ENCODE measurements around the gene ILF3. TPM values are rescaled to one million over a fixed set of nuclear protein-coding genes. Genes with fewer than 3 reads are reported as not detected.

Gene ILF3
- total and polyA plus RNA-seq, 2 donors (not counting 1 experiment from before 2014, with no cell fraction given) = 78.4 to 109 TPM

DNA sequence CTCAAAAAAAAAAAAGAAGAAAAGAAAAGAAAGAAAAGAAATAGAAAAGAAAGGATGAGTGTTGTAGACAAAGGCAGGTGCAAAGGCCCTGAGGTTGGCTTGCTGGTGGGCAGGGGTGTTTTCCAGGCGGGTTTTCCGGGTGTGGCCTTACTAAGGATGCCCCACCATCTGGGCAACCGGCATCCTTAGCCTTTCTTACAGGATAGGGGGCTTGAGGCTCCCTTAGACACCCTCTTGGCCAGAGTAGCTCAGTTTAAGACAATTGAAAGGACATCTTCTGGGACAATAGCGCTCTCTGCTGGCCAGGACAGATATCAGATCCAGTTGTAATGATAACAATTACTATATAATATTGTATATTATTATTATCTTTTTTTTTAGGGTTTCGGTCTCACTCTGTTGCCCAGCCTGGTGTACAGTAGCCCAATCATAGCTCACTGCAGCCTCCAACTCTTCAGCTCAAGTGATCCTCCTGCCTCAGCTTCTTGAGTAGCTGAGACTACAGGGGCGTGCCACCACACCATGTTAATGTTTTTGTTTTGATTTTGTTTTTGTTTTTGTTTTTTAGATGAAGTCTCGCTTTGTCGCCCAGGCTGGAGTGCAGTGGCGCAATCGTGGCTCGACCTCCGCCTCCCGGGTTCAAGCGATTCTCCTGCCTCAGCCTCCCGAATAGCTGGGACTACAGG lies 45.6 kb downstream of the ILF3 start:
- Histone ChIP-seq H2AFZ (ENCODE audit: low read length) (no peak overlapping the region), H4K20me1 (ENCODE audit: control insufficient read depth, extremely low read depth, insufficient read depth, low read length) (no peaks in the 10 kb centered on the region), H3K9ac (ENCODE audit: insufficient read depth, low read length) (no peak overlapping the region), H3K4me1 (ENCODE audit: control insufficient read depth, extremely low read depth, insufficient read depth, low read length) (peaks cover 2% of the 10 kb centered on the region), H3K4me2 (ENCODE audit: extremely low read depth, insufficient read depth, low read length) (peak overlapping the region; percentile 59), H3K27ac (ENCODE audit: insufficient read depth, low read length) (no peak overlapping the region), H3K36me3 (ENCODE audit: control insufficient read depth, insufficient read depth, low read length) (no peaks in the 10 kb centered on the region), H3K27me3 (ENCODE audit: control insufficient read depth, insufficient read depth, low read length) (no peaks in the 10 kb centered on the region), H3K79me2 (ENCODE audit: control insufficient read depth, insufficient read depth, low read length) (no peaks in the 10 kb centered on the region), H3K9me3 (ENCODE audit: control insufficient read depth, insufficient read depth, low read depth, low read length) (no peaks in the 10 kb centered on the region), H3K4me3 (replicated peaks in 1 of 4; ENCODE audit: control extremely low read depth in 1 of 4, insufficient read depth in 1 of 4, low read depth in 3 of 4, low read length in 4 of 4) (no peak overlapping the region)
- peak; percentile 52 to 57 for TF ChIP-seq CTCF (conservative IDR thresholded peaks at IDR 0.05 in 1 of 2, IDR thresholded peaks at IDR 0.05 in 1 of 2; ENCODE audit: low read depth in 1 of 2, low read length in 2 of 2)
- no peak for TF ChIP-seq EZH2 (IDR thresholded peaks at IDR 0.05; ENCODE audit: low read length, missing control alignments)
- DNase-seq (ENCODE audit: low read depth in 2 of 2) = peak; percentile 36 to 63

DNA sequence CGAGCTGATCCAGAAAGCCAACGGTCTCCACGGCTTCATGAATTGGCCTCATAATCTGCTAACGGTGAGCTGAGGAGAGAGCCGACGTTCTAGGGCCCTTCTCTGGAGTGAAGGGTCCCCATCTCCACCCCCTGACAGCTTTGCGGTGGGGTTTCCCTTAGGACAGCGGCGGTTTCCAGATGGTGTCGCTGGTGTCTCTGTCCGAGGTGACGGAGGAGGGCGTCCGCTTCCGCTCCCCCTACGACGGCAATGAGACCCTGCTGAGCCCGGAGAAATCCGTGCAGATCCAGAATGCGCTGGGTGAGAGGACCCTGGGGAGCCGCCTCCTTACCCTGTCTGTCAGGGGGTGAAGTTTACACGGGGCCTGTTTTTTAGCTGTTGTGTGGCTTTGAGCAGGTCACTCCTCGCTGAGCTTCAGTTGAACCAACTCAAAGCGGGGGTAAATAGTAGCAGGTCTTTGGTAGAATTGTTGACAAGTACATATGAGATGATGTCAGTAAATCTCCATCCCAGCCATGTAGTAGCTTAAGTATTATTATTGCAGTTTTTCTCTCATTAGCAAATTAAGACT lies 47.9 kb downstream of the ILF3 start:
- peak overlapping the region; percentile 83 for H3K9ac ChIP-seq (ENCODE audit: insufficient read depth, low read length)
- no peaks in the 10 kb centered on the region for H3K79me2 ChIP-seq (ENCODE audit: control insufficient read depth, insufficient read depth, low read length)
- no peak for DNase-seq (ENCODE audit: low read depth in 2 of 2)
- no peaks in the 10 kb centered on the region for H3K27me3 ChIP-seq (ENCODE audit: control insufficient read depth, insufficient read depth, low read length)
- peak overlapping the region; percentile 65 for H3K27ac ChIP-seq (ENCODE audit: insufficient read depth, low read length)
- H4K20me1 ChIP-seq (ENCODE audit: control insufficient read depth, extremely low read depth, insufficient read depth, low read length) = no peaks in the 10 kb centered on the region
- H3K4me3 ChIP-seq (replicated peaks in 1 of 4; ENCODE audit: control extremely low read depth in 1 of 4, insufficient read depth in 1 of 4, low read depth in 3 of 4, low read length in 4 of 4) = peak overlapping the region; percentile 73 to 83 (median 80)
- peak overlapping the region; percentile 100 for H3K4me2 ChIP-seq (ENCODE audit: extremely low read depth, insufficient read depth, low read length)
- no peaks in the 10 kb centered on the region for H3K36me3 ChIP-seq (ENCODE audit: control insufficient read depth, insufficient read depth, low read length)
- no peaks in the 10 kb centered on the region for H3K4me1 ChIP-seq (ENCODE audit: control insufficient read depth, extremely low read depth, insufficient read depth, low read length)
- H2AFZ ChIP-seq (ENCODE audit: low read length) = peak overlapping the region; percentile 99
- no peak for TF ChIP-seq EZH2 (IDR thresholded peaks at IDR 0.05; ENCODE audit: low read length, missing control alignments)
- no peak for TF ChIP-seq CTCF (conservative IDR thresholded peaks at IDR 0.05 in 1 of 2, IDR thresholded peaks at IDR 0.05 in 1 of 2; ENCODE audit: low read depth in 1 of 2, low read length in 2 of 2)
- H3K9me3 ChIP-seq (ENCODE audit: control insufficient read depth, insufficient read depth, low read depth, low read length) = no peaks in the 10 kb centered on the region

DNA sequence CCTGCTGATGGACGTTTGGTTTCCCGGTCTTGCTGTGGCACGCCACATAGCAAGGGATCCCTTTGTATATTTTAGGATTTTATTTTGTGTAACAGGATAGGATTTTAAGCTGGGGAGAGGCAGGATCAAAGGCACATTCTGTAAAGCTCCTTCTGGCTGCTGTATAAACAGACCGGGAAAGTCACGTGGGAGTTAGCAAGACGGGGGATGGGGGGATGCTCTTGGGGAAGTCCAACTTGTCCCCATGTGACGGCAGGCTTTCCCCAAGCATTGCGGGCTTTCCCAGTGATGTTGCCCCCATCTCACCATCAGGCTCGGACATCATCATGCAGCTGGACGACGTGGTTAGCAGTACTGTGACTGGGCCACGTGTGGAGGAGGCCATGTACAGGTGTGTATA lies 52.8 kb downstream of the ILF3 start:
- DNase-seq (ENCODE audit: low read depth in 2 of 2) = no peak
- Histone ChIP-seq H3K4me1 (ENCODE audit: control insufficient read depth, extremely low read depth, insufficient read depth, low read length) (no peaks in the 10 kb centered on the region), H3K79me2 (ENCODE audit: control insufficient read depth, insufficient read depth, low read length) (no peaks in the 10 kb centered on the region), H3K4me3 (replicated peaks in 1 of 4; ENCODE audit: control extremely low read depth in 1 of 4, insufficient read depth in 1 of 4, low read depth in 3 of 4, low read length in 4 of 4) (no peak overlapping the region), H2AFZ (ENCODE audit: low read length) (no peak overlapping the region), H3K4me2 (ENCODE audit: extremely low read depth, insufficient read depth, low read length) (no peak overlapping the region), H4K20me1 (ENCODE audit: control insufficient read depth, extremely low read depth, insufficient read depth, low read length) (no peaks in the 10 kb centered on the region), H3K9ac (ENCODE audit: insufficient read depth, low read length) (no peak overlapping the region), H3K36me3 (ENCODE audit: control insufficient read depth, insufficient read depth, low read length) (peaks cover 1% of the 10 kb centered on the region), H3K27me3 (ENCODE audit: control insufficient read depth, insufficient read depth, low read length) (no peaks in the 10 kb centered on the region), H3K9me3 (ENCODE audit: control insufficient read depth, insufficient read depth, low read depth, low read length) (no peaks in the 10 kb centered on the region), H3K27ac (ENCODE audit: insufficient read depth, low read length) (no peak overlapping the region)
- TF ChIP-seq EZH2 (IDR thresholded peaks at IDR 0.05; ENCODE audit: low read length, missing control alignments) = no peak
- TF ChIP-seq CTCF (conservative IDR thresholded peaks at IDR 0.05 in 1 of 2, IDR thresholded peaks at IDR 0.05 in 1 of 2; ENCODE audit: low read depth in 1 of 2, low read length in 2 of 2) = no peak
